C4-2B (cell line): ENCODE measurements around the gene SIPA1.

ENCODE experiments used
- ZFX ChIP-seq: fragments of 450-650 bp; IDR thresholded peaks from 2 replicates; pipeline ENCODE4 v1.6.1; 2017
- TF ChIP-seq, protein P1 (sequence below): fragments of 450-650 bp; conservative IDR thresholded peaks from 2 replicates; pipeline ENCODE4 v1.5.1; 2017; ENCODE audit warnings: mild to moderate bottlenecking

DNA sequence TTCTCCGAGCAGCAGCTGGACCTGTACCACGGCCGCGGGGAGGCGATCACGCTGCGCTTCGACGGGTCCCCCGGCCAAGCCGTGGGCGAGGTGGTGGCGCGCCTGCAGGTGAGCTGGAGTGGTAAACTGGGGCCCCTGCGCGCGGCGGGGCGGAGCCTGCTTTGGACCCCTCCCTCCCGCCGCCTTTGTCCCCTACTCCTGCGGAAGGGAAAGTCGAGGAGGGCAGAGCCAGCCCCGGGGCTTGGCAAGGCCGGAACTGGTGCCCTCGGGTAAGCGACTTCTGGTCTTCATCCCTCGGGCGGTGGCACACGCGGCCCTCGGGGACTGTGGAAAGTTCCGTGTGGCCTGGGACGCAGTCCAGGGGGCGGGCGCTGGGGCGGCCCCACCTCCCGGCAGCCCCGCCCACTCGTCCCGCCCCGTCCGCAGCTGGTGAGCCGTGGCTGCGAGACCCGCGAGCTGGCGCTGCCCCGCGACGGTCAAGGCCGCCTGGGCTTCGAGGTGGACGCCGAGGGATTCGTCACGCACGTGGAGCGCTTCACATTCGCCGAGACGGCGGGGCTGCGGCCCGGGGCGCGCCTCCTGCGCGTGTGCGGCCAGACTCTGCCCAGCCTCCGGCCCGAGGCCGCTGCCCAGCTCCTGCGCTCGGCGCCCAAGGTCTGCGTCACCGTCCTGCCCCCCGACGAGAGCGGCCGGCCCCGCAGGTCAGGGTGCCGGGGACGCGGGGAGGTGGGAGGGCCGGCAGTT is 9.2 kb downstream of the SIPA1 start:
- TF ChIP-seq, protein P1, sequence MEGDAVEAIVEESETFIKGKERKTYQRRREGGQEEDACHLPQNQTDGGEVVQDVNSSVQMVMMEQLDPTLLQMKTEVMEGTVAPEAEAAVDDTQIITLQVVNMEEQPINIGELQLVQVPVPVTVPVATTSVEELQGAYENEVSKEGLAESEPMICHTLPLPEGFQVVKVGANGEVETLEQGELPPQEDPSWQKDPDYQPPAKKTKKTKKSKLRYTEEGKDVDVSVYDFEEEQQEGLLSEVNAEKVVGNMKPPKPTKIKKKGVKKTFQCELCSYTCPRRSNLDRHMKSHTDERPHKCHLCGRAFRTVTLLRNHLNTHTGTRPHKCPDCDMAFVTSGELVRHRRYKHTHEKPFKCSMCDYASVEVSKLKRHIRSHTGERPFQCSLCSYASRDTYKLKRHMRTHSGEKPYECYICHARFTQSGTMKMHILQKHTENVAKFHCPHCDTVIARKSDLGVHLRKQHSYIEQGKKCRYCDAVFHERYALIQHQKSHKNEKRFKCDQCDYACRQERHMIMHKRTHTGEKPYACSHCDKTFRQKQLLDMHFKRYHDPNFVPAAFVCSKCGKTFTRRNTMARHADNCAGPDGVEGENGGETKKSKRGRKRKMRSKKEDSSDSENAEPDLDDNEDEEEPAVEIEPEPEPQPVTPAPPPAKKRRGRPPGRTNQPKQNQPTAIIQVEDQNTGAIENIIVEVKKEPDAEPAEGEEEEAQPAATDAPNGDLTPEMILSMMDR: no peak
- peak; percentile 26; the same call in 1 of the 2 replicates for TF ChIP-seq ZFX
